ENCODE data around the gene MDFIC. TPM values are rescaled to one million over a fixed set of nuclear protein-coding genes. Genes with fewer than 3 reads are reported as not detected.

MDFIC gene
- total and polyA plus RNA-seq, 12 donors: 7.6 to 55.7 (median 33.6) TPM

- DNase-seq (no peak), ATAC-seq (peak in 1 of 8 donors; percentile 27)
- peaks cover 0 to 27% (median 0%) of the 10 kb centered on the region in 9 donors for H3K36me3 ChIP-seq
- H3K4me3 ChIP-seq: no peak overlapping the region
- H3K27ac ChIP-seq: peak overlapping the region in 4 of 10 donors; percentile 18 to 49 (median 36)
- TF ChIP-seq CTCF (IDR thresholded peaks at IDR 0.05): no peak
- H3K9me3 ChIP-seq: peaks cover 0 to 1% (median 0%) of the 10 kb centered on the region in 11 donors
- H3K27me3 ChIP-seq: no peaks in the 10 kb centered on the region
- H3K4me1 ChIP-seq: peaks cover 8 to 74% (median 57%) of the 10 kb centered on the region in 9 donors
- 33 to 43% methylated on average over 2 of the region's 2 CpGs for WGBS, 2 donors
- intact Hi-C loops (cut with DNase I): loop anchor here in 6 of 10 donors (5.0 to 10.0 kb wide), 3 partner anchors 53 to 63 kb away; partner anchors contain the start of gene MDFIC (in 5 of the 6)
Measured at GRCh38 chr7:114985116-114985715, 63.3 kb downstream of the MDFIC start.

GRCh38 chr7:114986190-114987180 is 64.6 kb downstream of the MDFIC start:
- WGBS, 2 donors: 95% methylated on average over 3 of the region's 3 CpGs
- peaks cover 0 to 9% (median 0%) of the 10 kb centered on the region in 11 donors for H3K9me3 ChIP-seq
- H3K27ac ChIP-seq: peak overlapping the region in 6 of 10 donors; percentile 0 to 83 (median 42)
- DNase-seq (no peak), ATAC-seq (no peak)
- H3K4me3 ChIP-seq: no peak overlapping the region
- H3K27me3 ChIP-seq: no peaks in the 10 kb centered on the region
- peaks cover 8 to 63% (median 55%) of the 10 kb centered on the region in 9 donors for H3K4me1 ChIP-seq
- H3K36me3 ChIP-seq: peaks cover 0 to 19% (median 0%) of the 10 kb centered on the region in 9 donors
- intact Hi-C loops (cut with DNase I): loop anchor here in 6 of 10 donors (5.0 to 10.0 kb wide), 3 partner anchors 54 to 64 kb away; partner anchors contain the start of gene MDFIC (in 5 of the 6)
- no peak for TF ChIP-seq CTCF (IDR thresholded peaks at IDR 0.05)

GRCh38 chr7:114988026-114988425 is 66.1 kb downstream of the MDFIC start:
- intact Hi-C loops (cut with DNase I): loop anchor here in 6 of 10 donors (5.0 to 10.0 kb wide), 3 partner anchors 56 to 66 kb away; partner anchors contain the start of gene MDFIC (in 5 of the 6)
- DNase-seq (peak in 1 of 2 donors; percentile 18), ATAC-seq (peak in 7 of 8 donors; percentile 58 to 91 (median 87))
- Histone ChIP-seq H3K36me3 (peaks cover 0 to 10% (median 0%) of the 10 kb centered on the region in 9 donors), H3K4me1 (peaks cover 8 to 67% (median 50%) of the 10 kb centered on the region in 9 donors), H3K9me3 (peaks cover 0 to 12% (median 0%) of the 10 kb centered on the region in 11 donors), H3K27me3 (no peaks in the 10 kb centered on the region), H3K27ac (peak overlapping the region in 9 of 10 donors; percentile 60 to 83 (median 66)), H3K4me3 (peak overlapping the region in 2 of 10 donors; percentile 13 to 19)
- 36 to 60% methylated on average over 1 of the region's 1 CpG for WGBS, 2 donors
- TF ChIP-seq CTCF (IDR thresholded peaks at IDR 0.05): no peak
